GM23248 (cell line): Measurements from ENCODE around the gene DHRS1.

Source experiments
- EZH2 ChIP-seq: fragments of 200-600 bp; sonication (generic); IDR thresholded peaks from 2 replicates; pipeline ENCODE4 v1.6.1; 2018; ENCODE audit warnings: antibody characterized with exemption, mild to moderate bottlenecking; ENCODE audit not compliant: insufficient read depth, poor library complexity, severe bottlenecking
- EZH2phosphoT487 ChIP-seq: fragments of 200-600 bp; sonication (generic); IDR thresholded peaks from 2 replicates; pipeline ENCODE4 v1.6.1; 2018; ENCODE audit warnings: antibody characterized with exemption, moderate library complexity, mild to moderate bottlenecking, low read depth; ENCODE audit not compliant: insufficient read depth

DNA sequence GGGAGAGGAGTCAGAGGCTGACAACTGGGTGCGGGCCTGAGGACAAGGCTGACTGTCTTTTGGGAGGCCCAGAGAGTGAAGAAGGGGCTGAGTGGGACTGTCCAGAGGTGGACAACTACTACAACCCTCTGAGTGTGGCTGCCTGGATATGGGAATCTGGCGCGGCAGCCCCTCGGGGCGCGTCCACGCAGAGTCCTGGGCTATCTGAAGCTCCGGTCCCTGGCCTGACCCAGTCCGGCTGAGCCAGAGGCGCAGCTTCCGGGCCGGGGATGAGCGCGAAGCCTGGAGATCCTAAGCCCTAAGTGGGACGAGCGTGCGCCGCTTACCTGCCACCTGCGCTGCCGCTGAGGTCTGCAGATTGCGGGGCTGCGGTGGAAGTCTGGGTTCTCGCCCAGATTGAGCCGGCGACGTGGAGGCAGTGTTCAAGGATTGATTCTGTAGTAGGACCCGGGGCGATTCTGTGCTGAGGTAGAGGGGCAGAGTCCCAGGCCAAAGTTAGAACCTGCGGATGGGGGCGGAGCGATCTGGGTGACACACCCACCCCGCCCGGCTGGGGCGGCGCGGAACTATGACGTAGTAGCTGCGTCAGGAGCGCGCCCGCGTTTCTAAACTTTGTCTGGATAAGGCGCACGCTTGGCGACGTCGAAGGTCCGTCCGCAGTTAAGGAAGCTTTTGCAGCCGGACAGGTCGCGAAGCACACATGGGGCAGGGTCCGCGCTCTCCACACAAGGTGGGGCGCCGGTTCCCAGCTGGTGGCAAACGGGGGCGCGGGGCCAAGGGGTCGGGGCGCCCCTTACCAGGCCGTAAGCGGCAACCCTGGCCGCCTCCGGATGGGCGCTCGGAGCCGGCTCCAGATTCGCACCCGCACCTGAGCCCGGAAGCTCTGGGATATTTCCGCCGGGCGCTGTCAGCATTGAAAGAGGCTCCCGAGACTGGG, at the start of gene DHRS1, which contains the start of gene NOP9:
- TF ChIP-seq EZH2 (no peak), EZH2phosphoT487 (no peak)
